GM12873 (cell line): ENCODE data around the gene ARSJ.

Experiments used
- TF ChIP-seq, protein P1 (sequence below): IDR thresholded peaks from 2 replicates; pipeline ENCODE4 v1.5.1; 2012; ENCODE audit warnings: low read depth, mild to moderate bottlenecking, moderate library complexity, low read length, control low read depth; ENCODE audit not compliant: insufficient read depth; ENCODE audit errors: missing control alignments

Gene ARSJ

DNA sequence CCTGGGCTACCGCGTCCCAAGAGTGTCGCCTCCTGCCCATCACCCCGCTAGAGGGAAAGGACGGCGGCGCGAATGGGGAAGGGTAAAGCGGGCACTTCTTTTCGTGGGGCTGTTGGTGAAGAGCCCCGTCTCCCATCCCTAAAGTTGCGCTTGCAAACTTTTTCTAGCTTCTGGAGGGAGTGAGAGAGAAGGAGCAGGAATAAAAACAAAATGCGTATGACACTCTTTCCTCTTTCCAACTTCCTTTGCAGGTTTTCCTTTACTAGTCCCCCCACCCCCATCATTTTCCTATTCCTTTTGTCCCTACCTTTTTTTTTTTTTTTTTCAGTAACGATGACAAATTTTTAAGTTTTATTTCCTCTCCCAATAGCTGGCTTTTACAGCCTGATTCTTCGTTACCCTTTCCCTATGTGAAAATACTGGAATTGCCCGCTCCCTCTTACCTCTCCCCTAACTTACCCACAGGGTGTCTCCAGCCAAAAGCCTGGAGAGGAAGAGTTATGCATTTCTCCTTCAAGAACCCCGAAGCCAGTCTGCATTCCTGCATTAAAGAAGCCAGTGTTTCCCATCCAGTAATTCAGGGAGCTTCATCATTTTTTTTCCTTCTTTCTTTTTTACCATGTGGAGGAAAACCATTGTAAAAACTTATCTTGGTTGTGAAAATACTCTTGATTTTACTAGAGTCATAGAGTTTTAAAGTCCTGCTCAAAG lies 613 bp upstream of the ARSJ start:
- TF ChIP-seq, protein P1, sequence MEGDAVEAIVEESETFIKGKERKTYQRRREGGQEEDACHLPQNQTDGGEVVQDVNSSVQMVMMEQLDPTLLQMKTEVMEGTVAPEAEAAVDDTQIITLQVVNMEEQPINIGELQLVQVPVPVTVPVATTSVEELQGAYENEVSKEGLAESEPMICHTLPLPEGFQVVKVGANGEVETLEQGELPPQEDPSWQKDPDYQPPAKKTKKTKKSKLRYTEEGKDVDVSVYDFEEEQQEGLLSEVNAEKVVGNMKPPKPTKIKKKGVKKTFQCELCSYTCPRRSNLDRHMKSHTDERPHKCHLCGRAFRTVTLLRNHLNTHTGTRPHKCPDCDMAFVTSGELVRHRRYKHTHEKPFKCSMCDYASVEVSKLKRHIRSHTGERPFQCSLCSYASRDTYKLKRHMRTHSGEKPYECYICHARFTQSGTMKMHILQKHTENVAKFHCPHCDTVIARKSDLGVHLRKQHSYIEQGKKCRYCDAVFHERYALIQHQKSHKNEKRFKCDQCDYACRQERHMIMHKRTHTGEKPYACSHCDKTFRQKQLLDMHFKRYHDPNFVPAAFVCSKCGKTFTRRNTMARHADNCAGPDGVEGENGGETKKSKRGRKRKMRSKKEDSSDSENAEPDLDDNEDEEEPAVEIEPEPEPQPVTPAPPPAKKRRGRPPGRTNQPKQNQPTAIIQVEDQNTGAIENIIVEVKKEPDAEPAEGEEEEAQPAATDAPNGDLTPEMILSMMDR = no peak

DNA sequence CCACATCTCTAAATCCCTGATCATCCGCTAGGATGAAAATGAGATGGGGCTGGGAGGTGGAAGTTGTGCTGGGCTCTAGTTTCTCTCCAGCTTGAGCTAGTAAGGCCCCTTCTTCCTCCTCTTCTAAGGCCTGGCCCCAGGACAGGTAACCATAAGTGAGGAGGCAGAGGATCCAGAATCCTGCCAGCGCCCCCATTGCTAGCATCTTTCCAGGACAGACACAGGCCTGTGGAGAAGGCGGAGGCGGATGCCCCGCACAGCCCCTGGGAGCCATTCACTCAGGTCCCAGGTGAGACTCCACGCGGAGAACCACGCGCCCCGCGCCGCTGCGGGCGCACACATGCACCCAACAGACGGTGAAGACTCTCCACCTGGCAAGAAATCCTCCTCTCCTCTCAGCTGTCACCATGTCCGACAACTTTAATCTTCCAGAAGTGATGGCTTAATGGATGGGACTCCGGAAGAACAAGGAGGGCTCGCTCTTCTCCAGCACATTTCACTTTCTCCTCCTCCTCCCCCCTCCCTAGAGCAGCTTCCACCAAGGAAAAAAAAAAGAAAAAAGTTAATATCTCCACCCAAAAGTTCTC lies 793 bp downstream of the ARSJ start:
- TF ChIP-seq, protein P1 = no peak

DNA sequence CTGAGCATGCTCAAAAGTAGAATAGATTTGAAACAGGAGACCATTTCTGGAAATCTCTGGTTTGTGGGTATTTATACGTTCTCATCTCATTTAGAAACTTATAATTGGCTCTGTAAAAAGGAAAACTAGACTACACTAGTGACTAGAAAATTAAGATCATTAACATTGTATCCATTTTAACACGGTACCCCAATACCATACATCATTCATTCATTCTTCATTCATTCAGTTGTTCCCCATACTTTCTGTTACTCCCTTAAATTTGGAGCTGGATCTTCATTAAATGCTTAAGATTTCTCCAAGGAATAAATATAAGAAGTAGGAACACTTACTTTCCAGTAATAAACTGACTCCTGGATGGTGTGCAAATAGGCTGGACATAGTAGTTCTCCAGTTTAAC lies 1.3 kb downstream of the ARSJ start:
- TF ChIP-seq, protein P1 = no peak

DNA sequence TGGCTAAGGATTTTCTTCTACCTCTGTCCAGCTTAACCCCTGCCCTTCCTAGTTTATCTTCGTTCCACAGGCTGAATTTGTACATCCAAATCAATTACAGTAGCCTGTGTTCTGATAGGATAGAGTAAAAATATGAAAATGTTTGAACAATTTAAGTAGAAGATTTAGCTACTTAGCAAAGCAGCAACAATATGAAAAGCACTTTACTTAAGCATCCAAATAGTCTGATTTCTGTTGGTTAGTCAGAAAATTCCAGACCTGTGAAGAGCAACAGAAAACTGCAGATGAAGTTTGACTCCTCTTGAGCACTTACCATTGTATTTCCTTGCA lies 2.0 kb downstream of the ARSJ start:
- TF ChIP-seq, protein P1 = no peak

DNA sequence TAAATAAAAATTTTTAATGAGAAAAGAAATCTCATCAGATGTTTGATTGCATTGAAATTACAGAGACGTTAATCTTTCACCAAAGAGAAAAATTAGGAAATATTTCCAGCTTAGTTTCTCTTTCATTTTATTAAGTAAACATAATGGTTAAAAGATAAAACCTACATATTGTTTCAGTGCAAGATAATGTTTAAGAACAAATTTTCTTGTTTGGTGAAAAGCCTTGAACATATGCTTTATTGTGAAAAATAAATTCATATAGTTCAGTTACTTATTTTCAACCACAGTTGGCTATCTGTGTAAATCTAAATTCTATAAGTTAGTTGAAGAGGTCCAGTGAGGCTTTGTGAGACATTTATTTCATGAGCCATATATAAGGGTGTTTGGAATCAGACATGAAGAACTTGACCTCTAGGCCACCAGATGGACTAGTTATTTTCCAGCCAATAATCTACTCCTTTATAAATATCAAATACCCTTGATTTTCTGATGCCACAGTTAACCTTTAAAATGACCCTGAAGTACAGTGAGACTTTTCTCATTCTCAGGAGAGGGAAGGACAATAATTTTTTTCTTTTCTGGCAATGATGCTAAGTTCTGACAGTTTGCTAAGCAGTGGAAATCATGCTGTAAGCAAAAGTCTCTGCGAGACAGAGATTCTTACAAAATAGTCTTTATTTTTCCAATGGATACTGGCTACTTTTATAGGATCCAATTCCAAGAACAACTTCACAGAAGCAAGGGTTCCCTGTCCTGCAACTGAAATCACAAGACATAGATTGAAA lies 2.5 kb downstream of the ARSJ start:
- TF ChIP-seq, protein P1 = no peak

DNA sequence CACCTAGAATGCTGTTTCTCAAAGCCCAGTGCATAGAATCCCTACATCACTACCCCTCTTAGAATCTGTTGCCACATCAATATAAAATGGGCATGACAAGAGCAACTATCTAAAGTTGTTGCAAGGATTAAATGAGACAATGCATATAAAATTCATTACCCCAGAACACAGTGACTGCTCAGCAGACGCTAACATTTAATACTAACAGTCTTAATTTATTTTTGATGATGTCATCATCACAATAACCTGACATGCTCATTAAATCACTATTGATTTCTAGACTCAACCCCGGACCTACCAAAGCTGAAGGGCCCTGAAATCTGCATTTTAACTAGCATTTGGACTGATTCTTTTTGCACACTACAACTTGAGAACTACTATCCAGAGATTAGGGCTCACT lies 3.9 kb downstream of the ARSJ start:
- TF ChIP-seq, protein P1 = no peak

DNA sequence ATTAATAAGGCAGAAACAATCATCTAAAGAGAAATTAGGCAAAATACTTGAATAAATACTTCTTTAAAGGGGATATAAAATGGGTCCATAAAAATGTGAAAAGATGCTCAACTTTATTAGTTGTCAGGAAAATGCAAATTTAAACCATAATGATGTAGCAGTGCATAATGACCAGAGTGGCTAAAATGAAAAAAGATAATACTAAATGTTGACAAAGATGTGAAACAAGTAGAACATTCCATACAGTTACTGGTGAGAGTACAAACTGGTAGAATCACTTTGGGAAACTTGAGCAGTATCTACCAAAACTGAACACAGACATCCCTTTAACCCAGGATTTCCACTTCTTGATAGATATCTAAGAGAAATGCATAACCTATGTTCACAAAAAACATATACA lies 5.0 kb downstream of the ARSJ start:
- TF ChIP-seq, protein P1 = no peak
